Measurements from ENCODE around the gene PCSK2.

The PCSK2 gene

GRCh38 chr20:17236766-17237165, 9.9 kb downstream of the PCSK2 start:
- no peak for DNase-seq (ENCODE audit: extremely low read depth, low read depth)
- TF ChIP-seq CTCF (IDR thresholded peaks at IDR 0.05; ENCODE audit: low read depth, low read length, missing control alignments) = no peak
- H3K4me3 ChIP-seq (replicated peaks; ENCODE audit: low read depth, low read length) = no peak overlapping the region

DNA sequence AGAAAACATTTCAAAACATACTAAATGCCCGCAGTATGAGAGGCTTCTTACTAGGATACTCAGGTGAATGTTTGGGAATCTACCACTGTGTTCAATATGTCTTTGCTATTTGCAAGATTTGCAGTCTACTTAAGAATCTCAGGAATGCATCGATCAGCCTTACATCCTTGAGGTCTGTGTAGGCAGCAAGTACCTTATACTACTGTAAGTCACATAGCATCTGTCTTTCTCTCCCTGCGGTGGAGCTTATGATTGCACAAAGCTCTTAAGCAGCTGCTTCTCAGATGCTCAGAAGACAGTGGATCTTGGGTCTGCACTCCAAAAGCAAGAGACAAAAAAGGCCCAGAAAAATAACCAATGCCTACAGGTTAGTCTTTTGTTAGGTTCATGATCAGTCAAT, 21.4 kb downstream of the PCSK2 start:
- no peak for DNase-seq (ENCODE audit: extremely low read depth, low read depth)
- no peak overlapping the region for H3K4me3 ChIP-seq (replicated peaks; ENCODE audit: low read depth, low read length)
- TF ChIP-seq CTCF (IDR thresholded peaks at IDR 0.05; ENCODE audit: low read depth, low read length, missing control alignments) = no peak

DNA sequence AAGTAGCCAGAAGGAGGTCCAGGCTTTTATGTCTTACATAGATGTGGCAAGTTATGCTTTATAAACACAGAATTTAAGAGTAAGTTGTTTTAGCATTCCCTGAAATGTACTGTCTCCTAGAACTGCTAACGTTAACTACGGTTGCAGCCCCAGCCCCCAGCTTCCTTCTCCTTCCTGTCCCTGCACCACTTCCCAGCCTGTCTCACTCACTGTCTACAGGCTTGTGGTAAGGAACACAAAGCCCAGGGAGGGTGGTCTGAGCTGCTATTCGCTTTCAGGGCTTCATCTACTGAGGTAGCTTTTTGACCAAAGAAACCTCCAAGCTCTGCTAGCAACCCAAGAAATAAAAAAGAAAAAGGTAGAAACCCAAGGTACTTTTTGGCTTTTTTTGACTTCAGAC, 35.9 kb downstream of the PCSK2 start:
- DNase-seq (ENCODE audit: extremely low read depth, low read depth) = no peak
- TF ChIP-seq CTCF (IDR thresholded peaks at IDR 0.05; ENCODE audit: low read depth, low read length, missing control alignments) = no peak

GRCh38 chr20:17273717-17274116, 46.9 kb downstream of the PCSK2 start:
- no peak for TF ChIP-seq CTCF (IDR thresholded peaks at IDR 0.05; ENCODE audit: low read depth, low read length, missing control alignments)
- no peak overlapping the region for H3K4me3 ChIP-seq (replicated peaks; ENCODE audit: low read depth, low read length)
- DNase-seq (ENCODE audit: extremely low read depth, low read depth) = no peak

More for the DNA sequence above, 35.9 kb downstream of the PCSK2 start:
- H3K4me3 ChIP-seq (replicated peaks; ENCODE audit: low read depth, low read length) = no peak overlapping the region

- TF ChIP-seq CTCF (IDR thresholded peaks at IDR 0.05; ENCODE audit: low read depth, low read length, missing control alignments) = no peak
- DNase-seq (ENCODE audit: extremely low read depth, low read depth) = no peak
- no peak overlapping the region for H3K4me3 ChIP-seq (replicated peaks; ENCODE audit: low read depth, low read length)
Observed at GRCh38 chr20:17276101-17276500, 49.3 kb downstream of the PCSK2 start.

DNA sequence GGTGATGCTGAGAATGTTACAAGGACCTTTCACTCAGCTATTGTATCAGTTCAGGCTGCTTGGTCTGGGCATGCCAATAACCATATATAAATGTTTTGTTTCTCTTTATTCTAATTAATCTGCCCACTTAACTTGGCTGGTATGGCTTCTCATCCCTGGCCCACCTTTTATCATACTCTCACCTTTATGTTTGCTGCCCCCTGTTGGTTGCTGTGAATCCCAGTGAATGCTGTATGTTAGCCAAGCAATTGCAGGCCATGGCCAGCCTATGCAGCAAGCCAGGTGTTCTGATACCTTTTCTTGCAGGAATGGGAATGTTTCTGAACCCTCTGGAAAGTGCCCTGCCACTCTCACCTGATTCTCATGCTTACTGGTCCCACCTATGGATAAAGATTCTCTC, 54.6 kb downstream of the PCSK2 start:
- no peak overlapping the region for H3K4me3 ChIP-seq (replicated peaks; ENCODE audit: low read depth, low read length)
- no peak for TF ChIP-seq CTCF (IDR thresholded peaks at IDR 0.05; ENCODE audit: low read depth, low read length, missing control alignments)
- DNase-seq (ENCODE audit: extremely low read depth, low read depth) = no peak

GRCh38 chr20:17282501-17282900, 55.7 kb downstream of the PCSK2 start:
- no peak for TF ChIP-seq CTCF (IDR thresholded peaks at IDR 0.05; ENCODE audit: low read depth, low read length, missing control alignments)

More at GRCh38 chr20:17282501-17282900, 55.7 kb downstream of the PCSK2 start:
- no peak for DNase-seq (ENCODE audit: extremely low read depth, low read depth)
- no peak overlapping the region for H3K4me3 ChIP-seq (replicated peaks; ENCODE audit: low read depth, low read length)

All from HFF-Myc (cell line).